Activated CD8-positive, alpha-beta T cell treated with anti-CD3 and anti-CD28 coated beads for 36 hours (primary cell): Measurements from ENCODE around the gene KRT35. TPM values are rescaled to one million over a fixed set of nuclear protein-coding genes. Genes with fewer than 3 reads are reported as not detected.

Experiments used
- ATAC-seq: fragments of 200-7000 bp; cut with Tn5 transposase; one replicate; pipeline ENCODE4 v1.10.0; 2021; ENCODE audit warnings: mild to moderate bottlenecking, moderate library complexity
- CTCF ChIA-PET: fragments of 350-600 bp; sonication (Branson Sonifier 250); formaldehyde crosslinking; loops from one replicate; lab custom pipeline; 2021; ENCODE audit warnings: antibody characterized with exemption; lab: Charles Lee
- POLR2A ChIA-PET: fragments of 350-600 bp; sonication (Branson Sonifier 250); formaldehyde crosslinking; loops from one replicate; lab custom pipeline; 2021; ENCODE audit warnings: antibody characterized with exemption; lab: Charles Lee
- DNase-seq: peaks from one replicate; pipeline ENCODE4 v3.0.0-alpha.2; 2020
- H3K27ac Mint-ChIP-seq: one replicate; pipeline ENCODE4 v1.8.0; 2021; ENCODE audit warnings: mild to moderate bottlenecking, mixed read lengths
- H3K27me3 Mint-ChIP-seq: one replicate; pipeline ENCODE4 v1.8.0; 2021; ENCODE audit warnings: mixed read lengths
- H3K36me3 Mint-ChIP-seq: one replicate; pipeline ENCODE4 v1.8.0; 2021; ENCODE audit warnings: low read depth, mixed read lengths
- H3K4me1 Mint-ChIP-seq: one replicate; pipeline ENCODE4 v1.8.0; 2021; ENCODE audit warnings: low read depth, mixed read lengths
- H3K4me3 Mint-ChIP-seq: one replicate; pipeline ENCODE4 v1.8.0; 2021; ENCODE audit warnings: mild to moderate bottlenecking, moderate library complexity, mixed read lengths
- H3K9me3 Mint-ChIP-seq: one replicate; pipeline ENCODE4 v1.8.0; 2021; ENCODE audit warnings: mixed read lengths
- intact Hi-C: fragments of 100-400 bp; cut with micrococcal nuclease; formaldehyde crosslinking; loops from one replicate; pipeline ENCODE4 v1.10.0; 2022
- total RNA-seq, 2 experiments: library from RNA; stranded (reverse); gene quantifications; one replicate each; pipeline ENCODE4 v1.2.3, GENCODE V29; 2021
- TF ChIP-seq, protein P1 (sequence below): fragments of 200-600 bp; IDR thresholded peaks from one replicate; pipeline ENCODE4 v1.8.0; 2022; ENCODE audit warnings: antibody characterized with exemption, mild to moderate bottlenecking

The KRT35 gene
- total RNA-seq, 2 experiments from 2014 or later = not detected

- no peaks in the 10 kb centered on the region for H3K9me3 Mint-ChIP-seq
- no peaks in the 10 kb centered on the region for H3K4me1 Mint-ChIP-seq
- TF ChIP-seq, protein P1, sequence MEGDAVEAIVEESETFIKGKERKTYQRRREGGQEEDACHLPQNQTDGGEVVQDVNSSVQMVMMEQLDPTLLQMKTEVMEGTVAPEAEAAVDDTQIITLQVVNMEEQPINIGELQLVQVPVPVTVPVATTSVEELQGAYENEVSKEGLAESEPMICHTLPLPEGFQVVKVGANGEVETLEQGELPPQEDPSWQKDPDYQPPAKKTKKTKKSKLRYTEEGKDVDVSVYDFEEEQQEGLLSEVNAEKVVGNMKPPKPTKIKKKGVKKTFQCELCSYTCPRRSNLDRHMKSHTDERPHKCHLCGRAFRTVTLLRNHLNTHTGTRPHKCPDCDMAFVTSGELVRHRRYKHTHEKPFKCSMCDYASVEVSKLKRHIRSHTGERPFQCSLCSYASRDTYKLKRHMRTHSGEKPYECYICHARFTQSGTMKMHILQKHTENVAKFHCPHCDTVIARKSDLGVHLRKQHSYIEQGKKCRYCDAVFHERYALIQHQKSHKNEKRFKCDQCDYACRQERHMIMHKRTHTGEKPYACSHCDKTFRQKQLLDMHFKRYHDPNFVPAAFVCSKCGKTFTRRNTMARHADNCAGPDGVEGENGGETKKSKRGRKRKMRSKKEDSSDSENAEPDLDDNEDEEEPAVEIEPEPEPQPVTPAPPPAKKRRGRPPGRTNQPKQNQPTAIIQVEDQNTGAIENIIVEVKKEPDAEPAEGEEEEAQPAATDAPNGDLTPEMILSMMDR = no peak
- ChIA-PET POLR2A (no interaction called here), CTCF (interaction anchor here (0.8 kb wide), 1 partner anchor 129 kb away, joined by 3 read pairs; no protein-coding TSS in a partner anchor)
- DNase-seq = no peak
- H3K27me3 Mint-ChIP-seq = no peaks in the 10 kb centered on the region
- H3K36me3 Mint-ChIP-seq = no peaks in the 10 kb centered on the region
- intact Hi-C loops = no loop called here
- H3K27ac Mint-ChIP-seq = no peak within 1 kb of the TSS
- ATAC-seq = no peak
- H3K4me3 Mint-ChIP-seq = no peak within 1 kb of the TSS
These were observed 38.0 kb upstream of the KRT35 start, which contains the start of gene KRT15 for GRCh38 chr17:41518789-41519449. Gene KRT15, minus strand, starts transcription at chr17:41518890. Its CDS starts 63 bp downstream, at chr17:41518827.

DNA sequence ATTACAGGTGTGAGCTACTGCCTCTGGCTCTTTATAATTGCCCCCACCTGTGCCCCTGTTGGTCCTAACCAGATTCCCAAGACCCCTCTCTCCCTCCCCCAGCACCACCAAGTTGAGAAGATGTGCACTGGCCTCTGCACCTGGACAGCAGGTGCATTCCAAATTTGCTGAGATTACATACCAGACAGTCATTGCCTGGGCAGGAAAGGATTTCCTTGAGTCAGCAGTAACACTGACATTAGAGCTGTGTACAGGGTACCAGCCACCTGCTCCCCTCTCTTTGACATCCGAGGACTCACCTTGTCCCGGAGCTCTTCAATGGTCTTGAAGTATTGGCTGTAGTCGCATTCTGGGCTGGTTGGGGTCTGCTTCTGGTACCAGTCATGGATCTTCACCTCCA lies 37.1 kb upstream of the KRT35 start:
- Mint-ChIP-seq H3K4me1 (no peaks in the 10 kb centered on the region), H3K27me3 (no peaks in the 10 kb centered on the region), H3K27ac (no peak overlapping the region), H3K9me3 (no peaks in the 10 kb centered on the region), H3K4me3 (no peak overlapping the region), H3K36me3 (no peaks in the 10 kb centered on the region)
- intact Hi-C loops = no loop called here
- DNase-seq (no peak), ATAC-seq (no peak)
- TF ChIP-seq, protein P1 = no peak
- POLR2A ChIA-PET = no interaction called here
- CTCF ChIA-PET = no interaction called here

DNA sequence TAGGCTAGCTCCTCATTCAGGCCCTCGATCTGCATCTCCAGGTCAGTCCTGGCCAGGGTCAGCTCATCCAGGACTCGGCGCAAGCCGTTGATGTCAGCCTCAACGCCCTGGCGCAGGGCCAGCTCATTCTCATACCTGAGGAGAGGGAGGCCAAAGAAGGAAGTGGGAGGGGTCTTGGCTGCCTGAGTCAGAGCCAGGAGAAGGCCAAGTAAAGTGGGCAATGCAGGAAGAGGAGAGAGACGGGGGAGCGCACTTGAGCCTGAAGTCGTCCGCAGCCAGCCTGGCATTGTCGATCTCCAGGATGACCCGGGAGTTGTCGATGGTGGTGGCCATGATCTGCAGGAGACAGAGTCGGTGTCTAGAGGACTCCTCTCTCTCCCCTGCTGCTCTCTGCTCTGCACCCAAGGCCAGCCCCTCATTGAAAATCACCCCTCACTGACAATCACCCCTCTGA lies 35.9 kb upstream of the KRT35 start:
- DNase-seq (no peak), ATAC-seq (no peak)
- H3K4me3 Mint-ChIP-seq = no peak overlapping the region

GRCh38 chr17:41516147-41516829 lies 35.3 kb upstream of the KRT35 start:
- no peaks in the 10 kb centered on the region for H3K27me3 Mint-ChIP-seq
- no peak overlapping the region for H3K4me3 Mint-ChIP-seq
- H3K4me1 Mint-ChIP-seq = no peaks in the 10 kb centered on the region
- ATAC-seq (no peak), DNase-seq (no peak)
- H3K27ac Mint-ChIP-seq = no peak overlapping the region
- no peaks in the 10 kb centered on the region for H3K36me3 Mint-ChIP-seq
- CTCF ChIA-PET = interaction anchor here (3.0 kb wide), 1 partner anchor 32 kb away, joined by 11 read pairs; no protein-coding TSS in a partner anchor
- TF ChIP-seq, protein P1 = no peak
- POLR2A ChIA-PET = no interaction called here
- no peaks in the 10 kb centered on the region for H3K9me3 Mint-ChIP-seq
- intact Hi-C loops = no loop called here

More for the DNA sequence above, 35.9 kb upstream of the KRT35 start:
- CTCF ChIA-PET = interaction anchor here (3.0 kb wide), 1 partner anchor 32 kb away, joined by 11 read pairs; no protein-coding TSS in a partner anchor
- TF ChIP-seq, protein P1 = no peak
- intact Hi-C loops = no loop called here
- no peaks in the 10 kb centered on the region for H3K4me1 Mint-ChIP-seq
- H3K36me3 Mint-ChIP-seq = no peaks in the 10 kb centered on the region
- H3K27me3 Mint-ChIP-seq = no peaks in the 10 kb centered on the region
- no peak overlapping the region for H3K27ac Mint-ChIP-seq
- H3K9me3 Mint-ChIP-seq = no peaks in the 10 kb centered on the region
- POLR2A ChIA-PET = no interaction called here

GRCh38 chr17:41513168-41513547 lies 32.2 kb upstream of the KRT35 start:
- TF ChIP-seq, protein P1 = no peak
- no peak for ATAC-seq
- DNase-seq = no peak
- Mint-ChIP-seq H3K4me3 (no peak overlapping the region), H3K36me3 (no peaks in the 10 kb centered on the region), H3K27me3 (no peaks in the 10 kb centered on the region), H3K9me3 (no peaks in the 10 kb centered on the region), H3K4me1 (no peaks in the 10 kb centered on the region), H3K27ac (no peak overlapping the region)
- intact Hi-C loops = no loop called here
- ChIA-PET CTCF (interaction anchor here (1.1 to 1.2 kb wide), 2 partner anchors 35 to 36 kb away, joined by 3 read pairs; no protein-coding TSS in a partner anchor), POLR2A (no interaction called here)
